ENCODE measurements around the gene SEMA4D. TPM values are rescaled to one million over a fixed set of nuclear protein-coding genes. Genes with fewer than 3 reads are reported as not detected.

Gene SEMA4D
- total RNA-seq, 2 donors from 2014 or later = 42.8 to 51.0 TPM

DNA sequence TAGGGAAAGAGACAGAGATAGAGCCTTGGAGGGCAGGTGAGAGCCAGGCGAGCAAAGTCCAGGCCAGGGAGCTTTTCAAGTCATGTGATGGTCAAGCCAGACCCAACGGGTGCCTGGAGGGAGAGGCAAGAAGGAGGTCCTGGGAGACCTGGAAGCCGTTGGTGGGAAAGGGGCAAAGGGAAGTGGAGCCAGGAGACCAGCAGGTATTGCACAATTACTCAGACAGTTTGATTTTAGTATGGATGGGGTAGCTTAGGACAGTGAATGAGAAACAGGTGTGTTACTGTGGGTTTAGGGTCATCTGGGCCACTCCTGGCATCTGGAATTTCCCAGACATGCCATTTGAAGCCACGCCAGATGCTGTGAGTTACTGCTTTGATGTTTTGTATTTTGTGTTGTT lies 174.5 kb downstream of the SEMA4D start:
- no peaks in the 10 kb centered on the region for H3K9me3 Mint-ChIP-seq
- H3K27me3 ChIP-seq (ENCODE audit: control insufficient read depth, insufficient read depth, low read length, poor library complexity, severe bottlenecking) = no peaks in the 10 kb centered on the region
- H3K4me1 Mint-ChIP-seq = peaks cover 21% of the 10 kb centered on the region
- peaks cover 40% of the 10 kb centered on the region for H3K36me3 ChIP-seq (ENCODE audit: control insufficient read depth, insufficient read depth, low read length)
- no peak overlapping the region for H3K27ac ChIP-seq (ENCODE audit: low read depth, low read length)
- H3K4me3 Mint-ChIP-seq = no peak overlapping the region
- H3K27ac Mint-ChIP-seq = peak overlapping the region; percentile 46
- WGBS, 2 experiments (ENCODE audit: insufficient coverage in 1 of 2, insufficient read length in 1 of 2) = 70 to 93% methylated on average over 2 to 4 of the region's 4 CpGs
- no peak overlapping the region for H3K4me3 ChIP-seq (ENCODE audit: low read length)
- DNase-seq = no peak
- H3K27me3 Mint-ChIP-seq (ENCODE audit: insufficient read depth) = no peaks in the 10 kb centered on the region
- peaks cover 32% of the 10 kb centered on the region for H3K36me3 Mint-ChIP-seq (ENCODE audit: low read depth)
- no peaks in the 10 kb centered on the region for H3K4me1 ChIP-seq (ENCODE audit: control insufficient read depth, insufficient read depth, low read length)
- H3K9ac ChIP-seq (ENCODE audit: extremely low read depth, low read length, poor library complexity, severe bottlenecking) = no peak overlapping the region
- TF ChIP-seq, protein P1, sequence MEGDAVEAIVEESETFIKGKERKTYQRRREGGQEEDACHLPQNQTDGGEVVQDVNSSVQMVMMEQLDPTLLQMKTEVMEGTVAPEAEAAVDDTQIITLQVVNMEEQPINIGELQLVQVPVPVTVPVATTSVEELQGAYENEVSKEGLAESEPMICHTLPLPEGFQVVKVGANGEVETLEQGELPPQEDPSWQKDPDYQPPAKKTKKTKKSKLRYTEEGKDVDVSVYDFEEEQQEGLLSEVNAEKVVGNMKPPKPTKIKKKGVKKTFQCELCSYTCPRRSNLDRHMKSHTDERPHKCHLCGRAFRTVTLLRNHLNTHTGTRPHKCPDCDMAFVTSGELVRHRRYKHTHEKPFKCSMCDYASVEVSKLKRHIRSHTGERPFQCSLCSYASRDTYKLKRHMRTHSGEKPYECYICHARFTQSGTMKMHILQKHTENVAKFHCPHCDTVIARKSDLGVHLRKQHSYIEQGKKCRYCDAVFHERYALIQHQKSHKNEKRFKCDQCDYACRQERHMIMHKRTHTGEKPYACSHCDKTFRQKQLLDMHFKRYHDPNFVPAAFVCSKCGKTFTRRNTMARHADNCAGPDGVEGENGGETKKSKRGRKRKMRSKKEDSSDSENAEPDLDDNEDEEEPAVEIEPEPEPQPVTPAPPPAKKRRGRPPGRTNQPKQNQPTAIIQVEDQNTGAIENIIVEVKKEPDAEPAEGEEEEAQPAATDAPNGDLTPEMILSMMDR (conservative IDR thresholded peaks at IDR 0.05) = no peak
- no peaks in the 10 kb centered on the region for H3K9me3 ChIP-seq (ENCODE audit: control insufficient read depth, low read length)

DNA sequence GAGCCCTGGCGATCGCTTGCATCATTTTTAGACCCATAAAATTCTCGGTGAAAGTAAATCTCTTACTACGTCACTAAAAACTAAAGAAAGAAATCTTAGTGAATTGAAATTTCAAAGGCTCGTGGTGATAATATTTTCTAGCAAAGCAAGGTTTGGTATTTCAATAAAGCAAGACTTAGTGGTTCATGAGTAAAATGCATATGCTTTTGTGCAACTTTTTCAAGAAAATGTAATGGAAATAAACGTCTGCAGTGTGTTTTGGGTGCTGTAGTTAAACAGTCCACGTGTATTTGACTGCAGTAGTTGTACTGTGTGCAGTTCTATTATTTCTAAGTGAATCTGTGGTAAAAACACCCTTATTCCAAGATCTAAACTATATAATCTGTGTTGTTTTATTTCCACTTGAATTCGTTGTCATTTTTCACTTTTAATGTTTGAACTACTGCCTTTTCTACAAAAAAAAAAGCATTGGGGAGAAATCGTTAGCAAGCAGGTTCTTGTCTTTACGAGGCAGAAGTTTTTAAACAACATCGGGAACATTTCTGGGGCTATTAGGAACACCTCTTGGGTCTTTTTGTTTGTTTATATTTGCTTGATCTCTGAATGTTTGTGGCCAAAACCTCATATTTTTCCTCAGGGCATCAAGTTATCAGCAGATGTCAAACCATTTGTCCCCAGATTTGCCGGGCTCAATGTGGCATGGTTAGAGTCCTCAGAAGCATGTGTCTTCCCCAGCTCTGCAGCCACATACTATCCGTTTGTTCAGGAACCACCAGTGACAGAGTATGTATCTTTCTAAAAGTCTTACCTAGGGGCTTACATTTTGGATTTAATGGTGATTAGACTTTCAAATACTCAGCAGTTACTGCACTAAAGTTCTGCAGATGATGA lies 178.7 kb downstream of the SEMA4D start:
- Histone ChIP-seq H3K27ac (ENCODE audit: low read depth, low read length) (peak overlapping the region; percentile 100), H3K4me1 (ENCODE audit: control insufficient read depth, insufficient read depth, low read length) (peaks cover 7% of the 10 kb centered on the region), H3K36me3 (ENCODE audit: control insufficient read depth, insufficient read depth, low read length) (peaks cover 51% of the 10 kb centered on the region), H3K9ac (ENCODE audit: extremely low read depth, low read length, poor library complexity, severe bottlenecking) (peak overlapping the region; percentile 91), H3K4me3 (ENCODE audit: low read length) (peak overlapping the region; percentile 91), H3K9me3 (ENCODE audit: control insufficient read depth, low read length) (no peaks in the 10 kb centered on the region), H3K27me3 (ENCODE audit: control insufficient read depth, insufficient read depth, low read length, poor library complexity, severe bottlenecking) (no peaks in the 10 kb centered on the region)
- Mint-ChIP-seq H3K27me3 (ENCODE audit: insufficient read depth) (no peaks in the 10 kb centered on the region), H3K27ac (peak overlapping the region; percentile 97), H3K4me1 (peaks cover 29% of the 10 kb centered on the region), H3K9me3 (no peaks in the 10 kb centered on the region), H3K36me3 (ENCODE audit: low read depth) (peaks cover 43% of the 10 kb centered on the region), H3K4me3 (peak overlapping the region; percentile 76)
- DNase-seq = no peak
- TF ChIP-seq, protein P1 (conservative IDR thresholded peaks at IDR 0.05) = peak; percentile 5
- WGBS, 2 experiments (ENCODE audit: insufficient coverage in 1 of 2, insufficient read length in 1 of 2) = 27 to 42% methylated on average over 4 to 13 of the region's 13 CpGs

DNA sequence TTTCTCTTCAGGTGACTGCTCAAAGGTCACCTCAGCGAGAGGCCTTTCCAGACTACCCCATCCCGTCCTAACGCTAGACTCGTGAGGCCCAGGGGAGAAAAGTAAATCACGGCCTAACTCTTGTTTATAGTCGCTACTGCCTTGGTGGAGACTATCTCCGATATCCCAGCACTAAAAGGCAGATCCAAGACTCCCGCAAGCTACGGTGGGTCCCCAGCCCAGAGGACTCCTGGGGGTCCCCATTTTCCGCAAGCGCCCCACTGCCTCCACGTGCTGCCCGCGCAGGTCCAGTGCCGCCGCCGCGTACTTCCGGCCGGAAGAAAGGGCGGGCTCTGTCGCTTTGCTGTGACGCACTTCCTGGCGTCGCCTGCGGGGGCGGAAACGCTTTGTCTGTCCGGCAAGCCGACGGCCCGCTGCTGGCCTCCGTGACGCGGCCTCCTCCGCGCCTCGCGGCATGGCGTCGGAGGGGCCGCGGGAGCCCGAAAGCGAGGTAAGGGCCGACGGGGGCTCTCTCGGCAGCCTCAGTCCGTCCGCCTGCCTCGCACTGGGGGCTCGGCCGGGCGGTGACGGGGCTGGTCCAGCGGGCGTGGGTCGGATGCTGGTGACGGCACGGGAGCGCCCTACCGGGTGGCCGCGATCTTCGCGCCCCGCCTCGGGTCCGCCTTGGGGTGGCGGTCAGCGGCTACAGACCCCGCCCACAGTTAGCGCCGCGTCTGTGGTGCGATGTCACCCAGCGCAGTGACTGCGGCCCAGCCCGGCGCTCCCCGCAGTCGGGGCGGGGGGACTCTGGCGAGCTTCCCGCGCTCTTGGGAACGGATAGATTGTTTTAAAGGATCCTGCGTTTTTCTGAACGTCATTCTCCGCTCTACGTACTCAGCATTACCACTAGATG lies 179.5 kb downstream of the SEMA4D start, which contains the start of gene SECISBP2:
SECISBP2 (plus strand) TSS at position 378 of the 892 bp plus-strand sequence; CDS start at position 455, 77 bp downstream.
- Histone ChIP-seq H3K36me3 (ENCODE audit: control insufficient read depth, insufficient read depth, low read length) (peaks cover 56% of the 10 kb centered on the region), H3K4me1 (ENCODE audit: control insufficient read depth, insufficient read depth, low read length) (peaks cover 7% of the 10 kb centered on the region), H3K9ac (ENCODE audit: extremely low read depth, low read length, poor library complexity, severe bottlenecking) (peak within 1 kb of the TSS; percentile 91), H3K9me3 (ENCODE audit: control insufficient read depth, low read length) (no peaks in the 10 kb centered on the region), H3K27me3 (ENCODE audit: control insufficient read depth, insufficient read depth, low read length, poor library complexity, severe bottlenecking) (no peaks in the 10 kb centered on the region), H3K27ac (ENCODE audit: low read depth, low read length) (peak within 1 kb of the TSS; percentile 100), H3K4me3 (ENCODE audit: low read length) (peak within 1 kb of the TSS; percentile 91)
- TF ChIP-seq, protein P1 (conservative IDR thresholded peaks at IDR 0.05) = peak; percentile 82
- peaks cover 43% of the 10 kb centered on the region for H3K36me3 Mint-ChIP-seq (ENCODE audit: low read depth)
- H3K27ac Mint-ChIP-seq = peak within 1 kb of the TSS; percentile 99
- H3K4me3 Mint-ChIP-seq = peak within 1 kb of the TSS; percentile 76
- H3K9me3 Mint-ChIP-seq = no peaks in the 10 kb centered on the region
- no peaks in the 10 kb centered on the region for H3K27me3 Mint-ChIP-seq (ENCODE audit: insufficient read depth)
- WGBS, 2 experiments (ENCODE audit: insufficient coverage in 1 of 2, insufficient read length in 1 of 2) = 1% methylated on average over 34 to 91 of the region's 91 CpGs
- DNase-seq = peak; percentile 98
- H3K4me1 Mint-ChIP-seq = peaks cover 35% of the 10 kb centered on the region

Measured in endodermal cell (in vitro differentiated cells).